Kidney tubule cell (primary cell): Measurements from ENCODE around the gene NUCB2.

Experiments
- DNase-seq: peaks from one replicate; pipeline ENCODE4 v3.0.0-alpha.2; 2018; ENCODE audit warnings: low spot score

NUCB2 gene

GRCh38 chr11:17333799-17334586 is 57.5 kb downstream of the NUCB2 start:
- no peak for DNase-seq

GRCh38 chr11:17343257-17343656 is 66.7 kb downstream of the NUCB2 start:
- no peak for DNase-seq

- peak; percentile 63 for DNase-seq
These were observed 67.4 kb downstream of the NUCB2 start for GRCh38 chr11:17343907-17344306.

GRCh38 chr11:17347676-17348075 is 71.1 kb downstream of the NUCB2 start:
- DNase-seq, result no peak

- no peak for DNase-seq
These were observed 74.1 kb downstream of the NUCB2 start for GRCh38 chr11:17350455-17351171.

- no peak for DNase-seq
These were observed 74.6 kb downstream of the NUCB2 start for GRCh38 chr11:17351172-17351509.

GRCh38 chr11:17351510-17352176 is 75.1 kb downstream of the NUCB2 start, which contains the start of gene NCR3LG1:
TSS of gene NCR3LG1 (plus strand) at chr11:17351800. CDS start at chr11:17351970, 170 bp downstream.
- DNase-seq, result peak; percentile 38

- DNase-seq, result peak; percentile 75
These were observed 76.6 kb downstream of the NUCB2 start for GRCh38 chr11:17352950-17353820.

GRCh38 chr11:17353821-17354600 is 77.5 kb downstream of the NUCB2 start:
- no peak for DNase-seq

- peak; percentile 74 for DNase-seq
These were observed 78.1 kb downstream of the NUCB2 start for GRCh38 chr11:17354601-17354991.

- DNase-seq, result no peak
These were observed 90.0 kb downstream of the NUCB2 start for GRCh38 chr11:17366495-17366894.

- no peak for DNase-seq
These were observed 92.0 kb downstream of the NUCB2 start for GRCh38 chr11:17368551-17368950.

- DNase-seq, result peak; percentile 33
These were observed 92.6 kb downstream of the NUCB2 start for GRCh38 chr11:17369094-17369493.

- no peak for DNase-seq
These were observed 93.2 kb downstream of the NUCB2 start for GRCh38 chr11:17369684-17370243.

GRCh38 chr11:17371614-17372013 is 95.1 kb downstream of the NUCB2 start:
- peak; percentile 32 for DNase-seq

GRCh38 chr11:17375547-17375946 is 99.0 kb downstream of the NUCB2 start:
- no peak for DNase-seq

- DNase-seq, result no peak
These were observed 100.0 kb downstream of the NUCB2 start for GRCh38 chr11:17376493-17376892.

GRCh38 chr11:17378655-17379054 is 102.1 kb downstream of the NUCB2 start:
- DNase-seq, result no peak

GRCh38 chr11:17379383-17380180 is 103.0 kb downstream of the NUCB2 start:
- no peak for DNase-seq

- DNase-seq, result peak; percentile 19
These were observed 104.6 kb downstream of the NUCB2 start for GRCh38 chr11:17381156-17381555.
